ENCODE data around the gene NCBP2L.

The NCBP2L gene

DNA sequence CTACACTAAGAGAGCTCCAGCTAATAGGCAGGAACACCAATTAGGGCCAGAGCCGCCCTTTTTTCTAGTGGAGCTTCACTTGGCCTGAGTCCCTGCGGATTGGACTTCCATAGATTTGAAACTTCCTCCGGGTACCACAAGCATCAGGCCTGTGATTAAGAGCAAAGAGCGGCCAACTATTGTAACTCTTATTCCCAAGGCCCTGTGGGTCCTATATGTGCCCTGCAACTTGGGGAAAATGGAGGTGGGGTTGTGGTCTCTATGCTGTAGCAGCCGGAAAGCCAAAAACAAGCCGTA lies at the start of gene NCBP2L:
Gene NCBP2L, plus strand, starts transcription at position 198 of the 297 bp plus-strand sequence. CDS start 16,488 bp downstream, outside the sequence.
- Histone ChIP-seq H3K4me3 (ENCODE audit: low read length) (peak within 1 kb of the TSS; percentile 77), H2AFZ (ENCODE audit: low read depth, low read length) (peak within 1 kb of the TSS; percentile 96), H3K4me2 (ENCODE audit: low read length) (peak within 1 kb of the TSS; percentile 95), H3K27me3 (ENCODE audit: low read depth, low read length) (no peaks in the 10 kb centered on the region), H3K79me2 (ENCODE audit: low read length) (no peaks in the 10 kb centered on the region), H3K4me1 (ENCODE audit: low read length) (peaks cover 4% of the 10 kb centered on the region), H3K9ac (ENCODE audit: low read length) (no peak within 1 kb of the TSS), H4K20me1 (ENCODE audit: insufficient read depth, low read length) (no peaks in the 10 kb centered on the region), H3K36me3 (replicated peaks; ENCODE audit: low read depth, low read length) (no peaks in the 10 kb centered on the region), H3K9me3 (ENCODE audit: insufficient read depth, low read length) (no peaks in the 10 kb centered on the region), H3K27ac (ENCODE audit: low read length) (no peak within 1 kb of the TSS)
- TF ChIP-seq, protein P1, sequence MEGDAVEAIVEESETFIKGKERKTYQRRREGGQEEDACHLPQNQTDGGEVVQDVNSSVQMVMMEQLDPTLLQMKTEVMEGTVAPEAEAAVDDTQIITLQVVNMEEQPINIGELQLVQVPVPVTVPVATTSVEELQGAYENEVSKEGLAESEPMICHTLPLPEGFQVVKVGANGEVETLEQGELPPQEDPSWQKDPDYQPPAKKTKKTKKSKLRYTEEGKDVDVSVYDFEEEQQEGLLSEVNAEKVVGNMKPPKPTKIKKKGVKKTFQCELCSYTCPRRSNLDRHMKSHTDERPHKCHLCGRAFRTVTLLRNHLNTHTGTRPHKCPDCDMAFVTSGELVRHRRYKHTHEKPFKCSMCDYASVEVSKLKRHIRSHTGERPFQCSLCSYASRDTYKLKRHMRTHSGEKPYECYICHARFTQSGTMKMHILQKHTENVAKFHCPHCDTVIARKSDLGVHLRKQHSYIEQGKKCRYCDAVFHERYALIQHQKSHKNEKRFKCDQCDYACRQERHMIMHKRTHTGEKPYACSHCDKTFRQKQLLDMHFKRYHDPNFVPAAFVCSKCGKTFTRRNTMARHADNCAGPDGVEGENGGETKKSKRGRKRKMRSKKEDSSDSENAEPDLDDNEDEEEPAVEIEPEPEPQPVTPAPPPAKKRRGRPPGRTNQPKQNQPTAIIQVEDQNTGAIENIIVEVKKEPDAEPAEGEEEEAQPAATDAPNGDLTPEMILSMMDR (IDR thresholded peaks at IDR 0.05; ENCODE audit: low read depth, low read length), result no peak
- TF ChIP-seq EZH2phosphoT487 (IDR thresholded peaks at IDR 0.05; ENCODE audit: low read depth), result no peak

- H3K79me2 ChIP-seq (ENCODE audit: low read length), result no peaks in the 10 kb centered on the region
- no peak for TF ChIP-seq EZH2phosphoT487 (IDR thresholded peaks at IDR 0.05; ENCODE audit: low read depth)
- TF ChIP-seq, protein P1 (IDR thresholded peaks at IDR 0.05; ENCODE audit: low read depth, low read length), result no peak
- H3K9ac ChIP-seq (ENCODE audit: low read length), result no peak overlapping the region
- no peaks in the 10 kb centered on the region for H3K27me3 ChIP-seq (ENCODE audit: low read depth, low read length)
- H3K4me2 ChIP-seq (ENCODE audit: low read length), result no peak overlapping the region; the same call in 1 of the 2 replicates
- no peak overlapping the region for H3K4me3 ChIP-seq (ENCODE audit: low read length)
- no peak overlapping the region for H3K27ac ChIP-seq (ENCODE audit: low read length)
- H4K20me1 ChIP-seq (ENCODE audit: insufficient read depth, low read length), result no peaks in the 10 kb centered on the region
- H3K9me3 ChIP-seq (ENCODE audit: insufficient read depth, low read length), result no peaks in the 10 kb centered on the region
- H3K36me3 ChIP-seq (replicated peaks; ENCODE audit: low read depth, low read length), result no peaks in the 10 kb centered on the region
- H3K4me1 ChIP-seq (ENCODE audit: low read length), result peaks cover 22% of the 10 kb centered on the region
- H2AFZ ChIP-seq (ENCODE audit: low read depth, low read length), result no peak overlapping the region
Measured at GRCh38 chrX:107728371-107729099, 49.0 kb upstream of the NCBP2L start.

GRCh38 chrX:107729558-107730297 lies 47.8 kb upstream of the NCBP2L start:
- Histone ChIP-seq H3K27ac (ENCODE audit: low read length) (peak overlapping the region; percentile 4; the same call in 1 of the 2 replicates), H3K9ac (ENCODE audit: low read length) (no peak overlapping the region), H3K4me2 (ENCODE audit: low read length) (peak overlapping the region; percentile 64), H3K79me2 (ENCODE audit: low read length) (no peaks in the 10 kb centered on the region), H3K4me1 (ENCODE audit: low read length) (peaks cover 22% of the 10 kb centered on the region), H3K27me3 (ENCODE audit: low read depth, low read length) (no peaks in the 10 kb centered on the region), H2AFZ (ENCODE audit: low read depth, low read length) (no peak overlapping the region), H3K36me3 (replicated peaks; ENCODE audit: low read depth, low read length) (no peaks in the 10 kb centered on the region), H3K4me3 (ENCODE audit: low read length) (peak overlapping the region; percentile 47), H3K9me3 (ENCODE audit: insufficient read depth, low read length) (no peaks in the 10 kb centered on the region), H4K20me1 (ENCODE audit: insufficient read depth, low read length) (no peaks in the 10 kb centered on the region)
- TF ChIP-seq, protein P1 (IDR thresholded peaks at IDR 0.05; ENCODE audit: low read depth, low read length), result no peak; the same call in 1 of the 2 replicates
- TF ChIP-seq EZH2phosphoT487 (IDR thresholded peaks at IDR 0.05; ENCODE audit: low read depth), result no peak

GRCh38 chrX:107730298-107730655 lies 47.3 kb upstream of the NCBP2L start:
- Histone ChIP-seq H3K27me3 (ENCODE audit: low read depth, low read length) (no peaks in the 10 kb centered on the region), H3K4me1 (ENCODE audit: low read length) (peaks cover 22% of the 10 kb centered on the region), H3K79me2 (ENCODE audit: low read length) (no peaks in the 10 kb centered on the region), H2AFZ (ENCODE audit: low read depth, low read length) (no peak overlapping the region), H3K9ac (ENCODE audit: low read length) (no peak overlapping the region), H4K20me1 (ENCODE audit: insufficient read depth, low read length) (no peaks in the 10 kb centered on the region), H3K4me3 (ENCODE audit: low read length) (peak overlapping the region; percentile 47; the same call in 1 of the 2 replicates), H3K4me2 (ENCODE audit: low read length) (peak overlapping the region; percentile 64), H3K27ac (ENCODE audit: low read length) (0 out of 2 replicates have a peak overlapping the region, but pooled peaks have one; percentile 4), H3K9me3 (ENCODE audit: insufficient read depth, low read length) (no peaks in the 10 kb centered on the region), H3K36me3 (replicated peaks; ENCODE audit: low read depth, low read length) (no peaks in the 10 kb centered on the region)
- no peak for TF ChIP-seq EZH2phosphoT487 (IDR thresholded peaks at IDR 0.05; ENCODE audit: low read depth)
- TF ChIP-seq, protein P1 (IDR thresholded peaks at IDR 0.05; ENCODE audit: low read depth, low read length), result no peak

All from OCI-LY3 (cell line).